Raji (cell line): ENCODE results near the gene CBFA2T2.

ENCODE experiments used
- POLR2A ChIP-seq: IDR thresholded peaks from 2 replicates; pipeline ENCODE4 v1.6.1; 2011; ENCODE audit warnings: low read depth, low read length, control low read depth; ENCODE audit not compliant: insufficient read depth

Gene CBFA2T2

DNA sequence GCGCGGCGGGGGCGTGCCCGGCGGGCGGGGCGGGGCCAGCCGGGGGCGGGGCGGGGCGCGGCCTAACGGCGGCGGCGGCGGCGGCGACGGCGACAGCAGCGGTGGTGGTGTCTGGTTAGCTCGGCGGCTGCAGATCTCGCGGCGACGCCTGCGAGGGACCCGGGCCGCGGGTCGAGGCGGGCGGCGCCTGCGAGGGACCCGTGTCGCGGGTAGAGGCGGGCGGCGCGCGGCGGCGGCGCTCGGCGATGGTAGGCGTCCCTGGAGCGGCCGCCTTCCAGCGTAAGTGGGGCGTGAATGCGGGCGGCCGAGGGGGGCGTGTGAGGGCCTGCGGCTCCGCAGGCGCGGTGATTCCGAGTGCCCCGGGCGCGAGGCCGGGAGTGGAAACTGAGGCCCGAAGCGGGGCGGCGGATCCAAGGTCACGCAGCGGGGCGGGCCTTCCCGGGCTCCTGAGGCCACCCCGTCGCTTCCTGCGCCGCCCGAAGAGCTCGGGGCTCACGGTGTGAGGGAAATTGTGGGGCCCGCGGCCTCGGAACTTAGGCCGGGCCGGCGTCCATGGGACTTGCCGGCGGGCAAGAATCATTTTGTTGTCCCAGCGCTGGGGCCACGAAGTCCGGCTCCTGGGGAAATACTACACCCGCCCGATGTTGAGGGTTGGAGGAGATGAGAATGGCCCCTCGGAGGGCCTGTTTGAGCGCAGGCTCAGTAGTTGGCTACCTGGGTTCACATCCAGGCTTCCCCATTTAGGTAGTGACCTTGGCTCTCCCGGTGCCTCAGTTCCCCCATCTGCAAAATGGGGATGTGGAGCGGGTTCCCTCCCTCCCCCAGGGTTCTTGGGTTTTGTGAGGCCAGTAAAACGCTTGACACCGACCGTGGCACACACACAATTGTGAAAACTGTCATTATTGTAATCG, at the start of gene CBFA2T2:
Gene CBFA2T2, plus strand, starts transcription at position 74 of the 911 bp plus-strand sequence. Its CDS starts 172 bp downstream, at position 246.
- no peak for TF ChIP-seq POLR2A

DNA sequence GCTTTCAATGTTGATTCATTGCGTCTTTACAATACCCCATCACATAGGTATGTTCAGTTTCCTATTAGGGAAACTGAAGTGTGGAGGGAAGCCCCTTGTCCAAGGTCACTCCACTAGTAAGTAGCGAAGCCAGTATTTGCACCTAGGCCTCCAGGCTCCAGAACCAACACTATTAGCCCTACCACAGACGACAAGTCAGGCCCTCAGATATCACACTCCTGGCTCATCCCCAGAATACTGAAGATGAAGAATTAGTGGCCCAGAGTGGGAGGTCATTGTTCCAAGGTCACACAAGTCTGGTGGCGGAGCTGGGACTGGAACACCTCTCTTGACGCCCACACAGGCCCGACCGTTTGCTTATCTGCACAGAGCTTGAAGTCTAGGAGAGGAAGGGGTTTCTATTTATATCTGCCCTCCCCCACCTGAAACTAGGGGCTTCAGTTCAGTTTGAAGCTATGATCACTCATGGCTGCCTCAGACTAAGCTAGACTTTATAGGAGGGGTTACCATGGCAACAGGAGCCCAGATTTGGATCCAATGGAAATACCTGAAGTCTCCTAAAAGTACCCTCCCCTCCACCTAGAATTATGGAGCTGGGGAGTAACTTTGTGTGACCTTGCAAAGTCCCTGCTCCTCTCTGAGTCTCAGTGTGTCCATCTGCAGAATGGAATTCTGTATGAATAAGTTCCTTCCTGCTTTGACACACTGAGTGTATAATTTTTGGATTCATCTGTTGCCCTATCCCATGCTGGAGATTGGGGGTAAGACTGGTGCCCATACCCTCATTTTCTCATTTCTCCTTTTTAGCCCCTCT, 48.5 kb upstream of the CBFA2T2 start:
- TF ChIP-seq POLR2A, result no peak

- TF ChIP-seq POLR2A, result no peak
These were observed 47.5 kb upstream of the CBFA2T2 start for GRCh38 chr20:33442136-33443005.

- no peak for TF ChIP-seq POLR2A
These were observed 46.8 kb upstream of the CBFA2T2 start for GRCh38 chr20:33443006-33443511.

- peak; percentile 45; the same call in 1 of the 2 replicates for TF ChIP-seq POLR2A
These were observed 46.2 kb upstream of the CBFA2T2 start, which contains the start of gene SNTA1 for GRCh38 chr20:33443512-33444239. Gene SNTA1 (minus strand): TSS chr20:33443763. CDS start chr20:33443620, 143 bp downstream.

DNA sequence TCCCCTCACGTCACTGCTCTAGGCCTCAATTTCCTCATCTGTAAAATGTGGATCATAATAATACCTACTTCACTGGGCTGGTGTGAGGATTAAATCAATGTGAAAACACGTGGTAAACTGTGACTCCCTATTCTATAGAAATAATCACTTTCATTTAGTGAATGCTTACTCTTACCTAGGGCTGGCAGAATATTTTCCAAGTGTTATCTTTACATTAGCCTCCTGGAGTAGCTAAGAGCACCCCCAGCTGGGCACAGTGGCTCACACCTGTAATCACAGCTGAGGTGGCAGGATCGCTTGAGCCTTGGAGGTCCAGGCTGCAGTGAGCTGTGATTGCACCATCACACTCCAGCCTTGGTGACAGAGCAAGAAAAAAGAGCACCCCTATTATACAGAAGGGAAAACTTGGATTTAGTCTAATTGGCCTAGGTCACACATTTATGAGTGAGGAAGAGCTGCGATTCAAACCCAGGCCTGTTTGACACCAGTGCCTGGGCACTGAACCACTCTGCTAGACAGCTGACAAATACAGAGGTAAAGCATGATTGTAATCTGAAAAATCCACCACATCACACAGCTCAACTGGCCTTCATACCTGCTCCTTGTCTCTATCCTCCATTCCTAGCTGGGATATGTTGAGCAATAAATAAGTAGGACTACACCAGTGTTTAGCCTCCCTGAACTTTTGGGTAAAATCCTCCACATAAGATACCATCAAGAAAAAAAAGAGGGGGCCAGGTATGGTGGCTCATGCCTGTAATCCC, 44.9 kb upstream of the CBFA2T2 start:
- no peak for TF ChIP-seq POLR2A

- no peak for TF ChIP-seq POLR2A
These were observed 43.8 kb upstream of the CBFA2T2 start for GRCh38 chr20:33445881-33446625.

DNA sequence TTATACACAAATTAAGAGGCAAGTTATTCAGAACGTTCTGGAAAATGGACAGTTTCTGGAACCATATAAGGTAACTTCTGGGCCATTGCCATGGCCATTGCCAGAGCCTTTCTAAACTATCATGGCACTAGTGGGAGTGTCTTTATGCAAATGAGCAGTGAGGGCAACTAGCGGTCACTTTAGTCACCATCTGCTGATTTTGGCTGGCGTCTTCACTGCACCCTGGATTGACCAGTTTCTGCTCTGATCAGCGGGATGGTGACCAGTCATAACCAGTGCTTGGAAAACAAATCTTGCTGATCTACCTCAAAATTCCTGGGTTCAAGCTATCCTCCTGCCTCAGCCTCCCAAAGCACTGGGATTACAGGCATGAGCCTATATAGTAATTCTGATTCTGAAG, 39.0 kb upstream of the CBFA2T2 start:
- no peak for TF ChIP-seq POLR2A

- TF ChIP-seq POLR2A, result no peak
These were observed 30.3 kb upstream of the CBFA2T2 start for GRCh38 chr20:33459599-33459998.

GRCh38 chr20:33460711-33461110, 29.2 kb upstream of the CBFA2T2 start:
- TF ChIP-seq POLR2A, result no peak

- no peak for TF ChIP-seq POLR2A
These were observed 26.4 kb upstream of the CBFA2T2 start for GRCh38 chr20:33463332-33464101.
